Prostate gland (tissue), 2 donors: Measurements from ENCODE around the gene ZSWIM6. TPM values are rescaled to one million over a fixed set of nuclear protein-coding genes. Genes with fewer than 3 reads are reported as not detected.

ENCODE experiments used
- DNase-seq: peaks from one replicate; pipeline ENCODE4 v3.0.0-alpha.2; 2019; ENCODE audit warnings: low spot score
- H3K27ac ChIP-seq, 2 donors: fragments of 200-600 bp; sonication (generic); 2 replicates each; pipeline ENCODE4 v1.5.1; 2017 to 2019
- H3K27me3 ChIP-seq: fragments of 200-600 bp; sonication (generic); replicated peaks from 2 replicates; pipeline ENCODE4 v1.5.1; 2019; ENCODE audit not compliant: insufficient read depth
- H3K36me3 ChIP-seq, 2 donors: fragments of 200-600 bp; sonication (generic); 1 replicate in 1 of 2; 2 replicates in 1 of 2; pipeline versions ENCODE4 v1.5.1 to v1.8.1; 2017 to 2019
- H3K4me1 ChIP-seq: fragments of 200-600 bp; sonication (generic); replicated peaks from 2 replicates; pipeline ENCODE4 v1.5.1; 2019
- H3K4me3 ChIP-seq, 2 donors: fragments of 200-600 bp; sonication (generic); 2 replicates each; pipeline ENCODE4 v1.5.1; 2017 to 2019
- H3K9me3 ChIP-seq: fragments of 200-600 bp; sonication (generic); 2 replicates; pipeline ENCODE4 v1.5.1; 2017
- POLR2A ChIP-seq: fragments of 450-650 bp; IDR thresholded peaks from one replicate; pipeline ENCODE4 v1.6.1; 2016; ENCODE audit warnings: antibody characterized with exemption, mild to moderate bottlenecking
- POLR2AphosphoS5 ChIP-seq: sonication (generic); formaldehyde crosslinking; IDR thresholded peaks from one replicate; pipeline ENCODE4 v1.6.1; 2017; ENCODE audit warnings: antibody characterized with exemption
- WGBS: methylation state at CpG from one replicate; pipeline ENCODE4 v1.1.5; 2018; 5-methylcytosine and 5-hydroxymethylcytosine counted together
- intact Hi-C: fragments of 100-400 bp; cut with DNase I; formaldehyde crosslinking; loops from one replicate; pipeline ENCODE4 v1.14.2; 2022
- total RNA-seq, 2 donors: library from RNA; depleted of rRNA; stranded (reverse); fragments of >200 nt; gene quantifications; one replicate each; pipeline ENCODE4 v1.1.0, GENCODE V29; 2016
- TF ChIP-seq, protein P1 (sequence below), 4 experiments: fragments of 200-600 bp in 2 of 4; fragments of 450-650 bp in 2 of 4; sonication (generic) in 2 of 4; IDR thresholded peaks; 1 replicate in 3 of 4; 2 replicates in 1 of 4; pipeline ENCODE4 v1.5.1; 2016 to 2019; ENCODE audit warnings: antibody characterized with exemption in 4 of 4, mild to moderate bottlenecking in 2 of 4, moderate library complexity in 2 of 4

The ZSWIM6 gene
- total RNA-seq, 2 donors from 2014 or later: 8.7 to 13.7 TPM

GRCh38 chr5:61414806-61415205 is 82.7 kb downstream of the ZSWIM6 start:
- no peak for DNase-seq
- H3K4me3 ChIP-seq: no peak overlapping the region
- peaks cover 6% of the 10 kb centered on the region for H3K4me1 ChIP-seq
- H3K36me3 ChIP-seq: no peaks in the 10 kb centered on the region
- intact Hi-C loops: no loop called here
- 86% methylated on average over 6 of the region's 6 CpGs for WGBS
- H3K9me3 ChIP-seq: no peaks in the 10 kb centered on the region
- TF ChIP-seq, protein P1, sequence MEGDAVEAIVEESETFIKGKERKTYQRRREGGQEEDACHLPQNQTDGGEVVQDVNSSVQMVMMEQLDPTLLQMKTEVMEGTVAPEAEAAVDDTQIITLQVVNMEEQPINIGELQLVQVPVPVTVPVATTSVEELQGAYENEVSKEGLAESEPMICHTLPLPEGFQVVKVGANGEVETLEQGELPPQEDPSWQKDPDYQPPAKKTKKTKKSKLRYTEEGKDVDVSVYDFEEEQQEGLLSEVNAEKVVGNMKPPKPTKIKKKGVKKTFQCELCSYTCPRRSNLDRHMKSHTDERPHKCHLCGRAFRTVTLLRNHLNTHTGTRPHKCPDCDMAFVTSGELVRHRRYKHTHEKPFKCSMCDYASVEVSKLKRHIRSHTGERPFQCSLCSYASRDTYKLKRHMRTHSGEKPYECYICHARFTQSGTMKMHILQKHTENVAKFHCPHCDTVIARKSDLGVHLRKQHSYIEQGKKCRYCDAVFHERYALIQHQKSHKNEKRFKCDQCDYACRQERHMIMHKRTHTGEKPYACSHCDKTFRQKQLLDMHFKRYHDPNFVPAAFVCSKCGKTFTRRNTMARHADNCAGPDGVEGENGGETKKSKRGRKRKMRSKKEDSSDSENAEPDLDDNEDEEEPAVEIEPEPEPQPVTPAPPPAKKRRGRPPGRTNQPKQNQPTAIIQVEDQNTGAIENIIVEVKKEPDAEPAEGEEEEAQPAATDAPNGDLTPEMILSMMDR (IDR thresholded peaks at IDR 0.05): no peak
- no peak for TF ChIP-seq POLR2AphosphoS5
- H3K27ac ChIP-seq: no peak overlapping the region
- no peaks in the 10 kb centered on the region for H3K27me3 ChIP-seq

GRCh38 chr5:61416010-61416409 is 84.0 kb downstream of the ZSWIM6 start:
- intact Hi-C loops: no loop called here
- TF ChIP-seq POLR2A: no peak
- TF ChIP-seq POLR2AphosphoS5: peak; percentile 14
- no peaks in the 10 kb centered on the region for H3K36me3 ChIP-seq
- no peak for DNase-seq
- H3K27me3 ChIP-seq: no peaks in the 10 kb centered on the region
- 32% methylated on average over 5 of the region's 5 CpGs for whole genome bisulfite sequencing
- H3K4me1 ChIP-seq: peaks cover 6% of the 10 kb centered on the region
- H3K4me3 ChIP-seq: no peak overlapping the region
- no peaks in the 10 kb centered on the region for H3K9me3 ChIP-seq
- no peak overlapping the region for H3K27ac ChIP-seq

- TF ChIP-seq POLR2AphosphoS5 (no peak), POLR2A (no peak)
- TF ChIP-seq, protein P1 (IDR thresholded peaks at IDR 0.05): no peak
- WGBS: 57% methylated on average over 1 of the region's 1 CpG
- intact Hi-C loops: no loop called here
- no peak overlapping the region for H3K27ac ChIP-seq
- DNase-seq: no peak
- H3K36me3 ChIP-seq: no peaks in the 10 kb centered on the region
- peaks cover 6% of the 10 kb centered on the region for H3K4me1 ChIP-seq
- H3K27me3 ChIP-seq: no peaks in the 10 kb centered on the region
- no peak overlapping the region for H3K4me3 ChIP-seq
- no peaks in the 10 kb centered on the region for H3K9me3 ChIP-seq
Measured at GRCh38 chr5:61416420-61416819, 84.4 kb downstream of the ZSWIM6 start.

- no peaks in the 10 kb centered on the region for H3K36me3 ChIP-seq
- peaks cover 1% of the 10 kb centered on the region for H3K4me1 ChIP-seq
- no peak overlapping the region for H3K4me3 ChIP-seq
- no peaks in the 10 kb centered on the region for H3K9me3 ChIP-seq
- no peak for DNase-seq
- 90% methylated on average over 3 of the region's 3 CpGs for WGBS
- no peaks in the 10 kb centered on the region for H3K27me3 ChIP-seq
- H3K27ac ChIP-seq: no peak overlapping the region
- intact Hi-C loops: no loop called here
- TF ChIP-seq, protein P1 (IDR thresholded peaks at IDR 0.05): no peak
- TF ChIP-seq POLR2A (no peak), POLR2AphosphoS5 (no peak)
Measured at GRCh38 chr5:61417340-61417739, 85.3 kb downstream of the ZSWIM6 start.

DNA sequence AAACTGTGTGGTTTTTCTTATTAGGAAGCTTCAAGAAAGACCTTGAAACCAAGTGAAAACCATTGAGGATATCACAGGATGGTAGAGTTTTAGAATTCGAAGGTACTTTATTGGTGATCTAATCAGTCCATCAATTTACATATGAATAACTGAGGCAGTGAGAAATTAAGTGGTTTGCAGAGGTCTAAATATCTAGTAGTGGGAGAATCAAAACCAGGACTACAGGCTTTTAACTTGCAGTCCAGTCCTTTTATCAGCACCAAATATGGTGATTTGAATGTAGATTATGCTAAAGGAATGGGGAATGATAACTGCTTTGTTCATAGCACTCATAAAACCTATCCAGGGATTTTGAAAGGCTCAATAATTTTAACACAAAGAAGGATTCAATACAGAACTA is 85.8 kb downstream of the ZSWIM6 start:
- TF ChIP-seq POLR2A: no peak
- TF ChIP-seq POLR2AphosphoS5: no peak
- TF ChIP-seq, protein P1 (IDR thresholded peaks at IDR 0.05): no peak
- Histone ChIP-seq H3K36me3 (no peaks in the 10 kb centered on the region), H3K4me1 (no peaks in the 10 kb centered on the region), H3K4me3 (no peak overlapping the region), H3K9me3 (no peaks in the 10 kb centered on the region), H3K27me3 (no peaks in the 10 kb centered on the region), H3K27ac (no peak overlapping the region)
- DNase-seq: no peak
- intact Hi-C loops: no loop called here
- WGBS: 66% methylated on average over 1 of the region's 1 CpG
